ENCODE results near the gene COG2. TPM values are rescaled to one million over a fixed set of nuclear protein-coding genes. Genes with fewer than 3 reads are reported as not detected.

COG2 gene
- total RNA-seq, 1 donor from 2014 or later: 25.9 TPM

- H3K4me3 ChIP-seq (ENCODE audit: insufficient read depth, low read depth, low read length): no peak overlapping the region
- DNase-seq (ENCODE audit: low read depth) (no peak), FAIRE-seq (no peak)
- H3K4me2 ChIP-seq (ENCODE audit: low read length): no peak overlapping the region
- Mint-ChIP-seq H3K9me3 (ENCODE audit: unreplicated experiment) (no peaks in the 10 kb centered on the region), H3K4me3 (ENCODE audit: unreplicated experiment) (no peak overlapping the region), H3K27me3 (ENCODE audit: low read depth, unreplicated experiment) (no peaks in the 10 kb centered on the region), H3K36me3 (ENCODE audit: low read depth, unreplicated experiment) (peaks cover 18% of the 10 kb centered on the region), H3K4me1 (ENCODE audit: low read depth, unreplicated experiment) (peaks cover 8% of the 10 kb centered on the region), H3K27ac (ENCODE audit: unreplicated experiment) (no peak overlapping the region)
- no peaks in the 10 kb centered on the region for H3K4me1 ChIP-seq (ENCODE audit: insufficient read depth, low read length)
- no peak overlapping the region for H3K27ac ChIP-seq (ENCODE audit: low read depth, low read length)
- no peaks in the 10 kb centered on the region for H4K20me1 ChIP-seq (ENCODE audit: insufficient read depth, low read length)
- no peaks in the 10 kb centered on the region for H3K79me2 ChIP-seq (ENCODE audit: insufficient read depth, low read length)
- no peak for TF ChIP-seq CTCF (IDR thresholded peaks at IDR 0.05; ENCODE audit: insufficient read depth, low read depth, low read length)
- TF ChIP-seq EZH2 (IDR thresholded peaks at IDR 0.05; ENCODE audit: insufficient read depth, low read length): no peak
- no peak overlapping the region for H3K9ac ChIP-seq (ENCODE audit: low read length)
- no peaks in the 10 kb centered on the region for H3K9me3 ChIP-seq (ENCODE audit: insufficient read depth, low read depth, low read length)
- no peak overlapping the region for H2AFZ ChIP-seq (ENCODE audit: low read depth, low read length)
- H3K27me3 ChIP-seq (ENCODE audit: insufficient read depth, low read length): no peaks in the 10 kb centered on the region
- H3K36me3 ChIP-seq (ENCODE audit: insufficient read depth, low read length): peaks cover 20% of the 10 kb centered on the region
Measured at GRCh38 chr1:230693777-230694176, 51.5 kb downstream of the COG2 start.

- Histone ChIP-seq H3K9ac (ENCODE audit: low read length) (no peak overlapping the region), H3K36me3 (ENCODE audit: insufficient read depth, low read length) (peaks cover 20% of the 10 kb centered on the region), H2AFZ (ENCODE audit: low read depth, low read length) (no peak overlapping the region), H3K4me2 (ENCODE audit: low read length) (no peak overlapping the region), H3K27me3 (ENCODE audit: insufficient read depth, low read length) (no peaks in the 10 kb centered on the region), H3K9me3 (ENCODE audit: insufficient read depth, low read depth, low read length) (no peaks in the 10 kb centered on the region), H3K79me2 (ENCODE audit: insufficient read depth, low read length) (no peaks in the 10 kb centered on the region), H3K4me1 (ENCODE audit: insufficient read depth, low read length) (no peaks in the 10 kb centered on the region), H3K27ac (ENCODE audit: low read depth, low read length) (no peak overlapping the region), H3K4me3 (ENCODE audit: insufficient read depth, low read depth, low read length) (no peak overlapping the region), H4K20me1 (ENCODE audit: insufficient read depth, low read length) (no peaks in the 10 kb centered on the region)
- no peak overlapping the region for H3K27ac Mint-ChIP-seq (ENCODE audit: unreplicated experiment)
- DNase-seq (ENCODE audit: low read depth) (no peak), FAIRE-seq (no peak)
- peaks cover 18% of the 10 kb centered on the region for H3K36me3 Mint-ChIP-seq (ENCODE audit: low read depth, unreplicated experiment)
- no peak overlapping the region for H3K4me3 Mint-ChIP-seq (ENCODE audit: unreplicated experiment)
- TF ChIP-seq CTCF (IDR thresholded peaks at IDR 0.05; ENCODE audit: insufficient read depth, low read depth, low read length): no peak
- TF ChIP-seq EZH2 (IDR thresholded peaks at IDR 0.05; ENCODE audit: insufficient read depth, low read length): no peak
- peaks cover 2% of the 10 kb centered on the region for H3K9me3 Mint-ChIP-seq (ENCODE audit: unreplicated experiment)
- peaks cover 7% of the 10 kb centered on the region for H3K27me3 Mint-ChIP-seq (ENCODE audit: low read depth, unreplicated experiment)
- H3K4me1 Mint-ChIP-seq (ENCODE audit: low read depth, unreplicated experiment): peaks cover 8% of the 10 kb centered on the region
Measured at GRCh38 chr1:230694464-230694863, 52.2 kb downstream of the COG2 start.

- no peak overlapping the region for H3K4me3 ChIP-seq (ENCODE audit: insufficient read depth, low read depth, low read length)
- H3K9me3 ChIP-seq (ENCODE audit: insufficient read depth, low read depth, low read length): no peaks in the 10 kb centered on the region
- FAIRE-seq: no peak
- no peak overlapping the region for H3K27ac Mint-ChIP-seq (ENCODE audit: unreplicated experiment)
- DNase-seq (ENCODE audit: low read depth): no peak
- H4K20me1 ChIP-seq (ENCODE audit: insufficient read depth, low read length): no peaks in the 10 kb centered on the region
- no peaks in the 10 kb centered on the region for H3K79me2 ChIP-seq (ENCODE audit: insufficient read depth, low read length)
- H3K27ac ChIP-seq (ENCODE audit: low read depth, low read length): no peak overlapping the region
- no peak overlapping the region for H2AFZ ChIP-seq (ENCODE audit: low read depth, low read length)
- no peak for TF ChIP-seq EZH2 (IDR thresholded peaks at IDR 0.05; ENCODE audit: insufficient read depth, low read length)
- TF ChIP-seq CTCF (IDR thresholded peaks at IDR 0.05; ENCODE audit: insufficient read depth, low read depth, low read length): no peak
- H3K9ac ChIP-seq (ENCODE audit: low read length): no peak overlapping the region
- H3K4me3 Mint-ChIP-seq (ENCODE audit: unreplicated experiment): no peak overlapping the region
- peaks cover 15% of the 10 kb centered on the region for H3K36me3 ChIP-seq (ENCODE audit: insufficient read depth, low read length)
- no peaks in the 10 kb centered on the region for H3K27me3 ChIP-seq (ENCODE audit: insufficient read depth, low read length)
- peaks cover 2% of the 10 kb centered on the region for H3K9me3 Mint-ChIP-seq (ENCODE audit: unreplicated experiment)
- peaks cover 9% of the 10 kb centered on the region for H3K27me3 Mint-ChIP-seq (ENCODE audit: low read depth, unreplicated experiment)
- H3K4me2 ChIP-seq (ENCODE audit: low read length): no peak overlapping the region
- peaks cover 9% of the 10 kb centered on the region for H3K4me1 Mint-ChIP-seq (ENCODE audit: low read depth, unreplicated experiment)
- no peaks in the 10 kb centered on the region for H3K4me1 ChIP-seq (ENCODE audit: insufficient read depth, low read length)
- peaks cover 18% of the 10 kb centered on the region for H3K36me3 Mint-ChIP-seq (ENCODE audit: low read depth, unreplicated experiment)
Measured at GRCh38 chr1:230694991-230695390, 52.7 kb downstream of the COG2 start.

All from astrocyte (in vitro differentiated cells and primary cell).